ENCODE data around the gene KCND3.

Gene KCND3

DNA sequence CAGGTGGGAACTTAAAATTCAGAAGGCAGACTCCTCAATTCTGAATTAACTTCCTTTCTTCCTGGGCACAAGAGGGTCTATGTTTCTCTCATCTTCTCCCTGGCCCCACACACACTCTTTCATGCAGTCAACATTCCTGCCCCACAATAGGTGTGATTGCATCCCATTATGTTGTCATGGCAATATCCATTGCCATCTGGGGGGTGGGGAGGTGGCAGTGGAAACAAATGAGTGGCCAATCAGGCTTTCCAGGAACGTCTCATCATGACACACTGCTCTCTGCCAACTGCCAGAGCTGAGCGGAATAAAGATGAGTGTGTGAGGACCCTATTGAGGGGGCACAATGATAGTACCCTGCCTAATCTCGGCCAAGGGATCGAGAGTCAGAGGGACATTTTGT, 80.4 kb downstream of the KCND3 start:
- no peak for FAIRE-seq

DNA sequence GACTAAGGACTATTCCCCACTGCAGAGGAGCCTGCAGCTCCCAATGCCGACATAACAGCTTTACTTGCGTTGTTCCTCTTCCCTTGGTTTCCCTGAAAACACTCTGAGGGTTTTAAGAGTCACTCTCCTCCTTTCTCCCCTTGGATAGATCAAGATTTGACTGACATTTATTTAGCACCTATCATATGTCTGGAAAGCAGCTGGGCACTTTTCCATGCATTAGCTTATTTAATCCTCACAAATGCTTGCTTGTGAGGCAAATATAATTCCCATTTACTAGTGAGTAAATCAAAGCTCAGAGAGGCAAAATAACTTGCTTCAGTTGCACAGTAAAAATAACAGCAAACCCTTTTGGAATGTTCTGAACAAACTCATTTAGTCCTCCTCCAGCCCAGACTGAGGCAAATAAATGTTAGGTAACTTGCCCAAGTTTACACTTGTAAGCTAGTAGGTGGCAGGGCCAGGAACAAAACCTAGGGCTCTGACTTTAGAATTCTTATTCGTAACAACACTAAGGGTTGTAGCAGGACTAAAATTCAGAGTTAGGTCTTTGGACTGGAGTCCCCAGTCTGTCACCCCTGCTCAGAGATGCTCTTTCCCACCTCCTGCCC, 81.4 kb downstream of the KCND3 start:
- FAIRE-seq, result no peak

DNA sequence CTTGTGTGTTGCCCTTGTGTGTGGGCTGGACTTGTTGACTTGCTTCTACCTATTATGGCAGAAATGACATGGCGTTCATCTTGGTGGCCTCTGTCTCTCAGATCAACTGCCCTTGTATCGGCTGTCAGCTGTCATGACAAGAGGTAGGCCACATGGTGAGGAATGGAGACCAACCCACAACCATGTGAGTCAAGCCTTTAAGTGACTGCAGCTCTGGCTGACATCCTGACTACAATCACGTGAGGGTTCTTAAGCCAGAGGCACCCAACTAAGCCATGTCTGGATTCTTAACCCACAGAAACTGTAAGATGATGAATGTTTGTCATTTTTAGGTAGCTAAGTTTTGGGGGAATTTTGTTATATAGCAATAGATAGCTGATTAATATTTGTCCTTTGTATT, 82.1 kb downstream of the KCND3 start:
- no peak for FAIRE-seq

DNA sequence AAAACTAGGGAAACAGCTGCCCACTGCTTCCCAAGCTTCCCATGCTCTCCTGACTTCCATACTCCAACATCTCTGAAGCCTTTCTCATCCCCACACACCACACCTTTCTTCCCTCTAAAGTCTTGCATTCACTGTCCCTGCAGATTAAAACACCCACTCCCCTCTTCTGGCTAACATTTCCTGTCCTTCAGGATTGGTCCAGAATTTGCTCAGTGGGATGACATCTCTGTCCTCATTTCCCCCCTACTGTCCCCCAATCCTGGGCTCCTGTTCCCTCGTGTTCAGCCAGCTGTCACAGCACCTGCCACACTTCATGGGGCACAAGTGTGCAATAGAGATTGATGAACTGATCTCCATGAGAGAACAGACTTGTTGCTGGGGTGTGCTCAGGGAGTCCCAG, 82.7 kb downstream of the KCND3 start:
- FAIRE-seq, result no peak

DNA sequence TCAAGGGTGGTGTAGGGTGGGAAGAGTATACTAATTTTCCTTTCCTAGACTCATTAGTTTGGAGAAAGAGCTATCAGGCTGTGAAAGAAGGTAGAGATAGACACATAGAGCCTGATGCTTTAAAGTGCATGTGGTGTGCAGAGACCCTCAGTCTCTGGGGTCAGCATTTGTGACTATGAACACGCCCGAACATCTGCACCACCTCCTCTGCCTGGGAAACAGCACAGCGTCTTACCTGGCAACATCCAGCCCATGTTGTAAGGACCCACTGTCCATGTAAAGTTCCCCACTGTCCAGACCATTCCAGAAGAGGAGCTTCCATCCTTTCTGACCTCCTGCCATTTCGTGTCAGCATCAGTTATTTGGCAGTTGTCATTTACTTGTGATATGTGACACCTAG, 83.4 kb downstream of the KCND3 start:
- FAIRE-seq, result no peak

DNA sequence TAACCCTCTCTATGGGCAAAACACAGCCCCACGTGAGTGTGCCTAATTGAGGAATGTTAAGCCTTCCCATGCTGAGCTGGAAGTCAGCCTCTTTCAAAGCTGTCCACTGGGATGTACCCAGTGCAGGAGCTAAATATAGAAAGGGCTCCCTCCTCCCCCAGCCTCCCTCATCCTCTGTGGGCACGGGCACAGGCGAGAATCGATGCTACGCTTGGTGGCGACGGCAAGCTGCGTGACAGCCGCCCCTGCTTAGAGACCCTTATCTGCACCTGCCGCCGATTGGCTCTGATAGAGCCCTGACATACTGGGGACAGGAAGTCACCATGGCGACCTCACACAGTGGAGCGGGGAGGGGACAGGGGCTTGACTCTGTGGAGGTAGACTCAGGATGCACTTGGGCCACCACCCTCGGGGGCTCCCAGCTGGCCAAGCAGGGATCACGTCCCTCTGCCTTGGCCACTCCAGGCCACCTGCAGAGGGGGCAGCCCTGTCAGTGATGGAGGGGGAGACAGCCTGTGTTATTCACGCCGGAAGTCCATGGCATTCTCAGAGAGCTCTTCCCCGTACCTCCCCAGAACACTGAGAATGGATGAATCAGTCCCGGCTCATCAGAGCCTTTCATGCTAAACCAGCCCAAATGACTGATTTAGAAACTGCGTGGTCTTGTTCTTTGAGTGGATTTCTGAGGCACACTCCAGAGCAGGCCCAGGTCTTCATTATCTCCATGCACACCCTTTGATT, 84.8 kb downstream of the KCND3 start:
- no peak for FAIRE-seq

DNA sequence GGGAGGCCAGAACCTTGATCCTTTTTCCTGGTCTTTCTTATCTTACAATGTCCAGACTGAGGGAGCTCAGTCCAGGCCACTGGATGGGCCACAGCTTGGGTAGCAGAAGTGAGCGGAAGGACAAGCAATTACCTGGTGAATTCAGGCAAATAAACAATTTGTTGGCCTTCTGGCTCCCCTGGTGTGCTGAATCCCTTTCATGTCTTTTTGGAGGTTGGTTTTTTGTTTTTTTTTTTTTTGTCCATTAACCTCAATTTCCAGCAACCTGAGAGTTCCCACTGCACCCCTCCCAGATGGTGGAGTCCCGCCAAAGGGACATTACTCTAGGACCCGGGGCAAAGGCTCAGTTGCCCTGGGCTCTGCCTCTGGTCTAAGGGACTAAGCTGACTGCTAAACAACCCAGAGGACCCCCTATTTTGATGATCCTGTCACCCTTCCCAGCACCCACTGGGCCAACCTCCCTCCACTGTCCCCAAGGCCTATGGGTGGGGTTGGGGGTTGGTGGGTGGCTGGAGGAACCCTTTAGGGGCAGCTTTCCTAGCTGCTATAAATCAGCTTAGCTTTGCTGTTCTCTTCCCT, 85.5 kb downstream of the KCND3 start:
- FAIRE-seq, result no peak

DNA sequence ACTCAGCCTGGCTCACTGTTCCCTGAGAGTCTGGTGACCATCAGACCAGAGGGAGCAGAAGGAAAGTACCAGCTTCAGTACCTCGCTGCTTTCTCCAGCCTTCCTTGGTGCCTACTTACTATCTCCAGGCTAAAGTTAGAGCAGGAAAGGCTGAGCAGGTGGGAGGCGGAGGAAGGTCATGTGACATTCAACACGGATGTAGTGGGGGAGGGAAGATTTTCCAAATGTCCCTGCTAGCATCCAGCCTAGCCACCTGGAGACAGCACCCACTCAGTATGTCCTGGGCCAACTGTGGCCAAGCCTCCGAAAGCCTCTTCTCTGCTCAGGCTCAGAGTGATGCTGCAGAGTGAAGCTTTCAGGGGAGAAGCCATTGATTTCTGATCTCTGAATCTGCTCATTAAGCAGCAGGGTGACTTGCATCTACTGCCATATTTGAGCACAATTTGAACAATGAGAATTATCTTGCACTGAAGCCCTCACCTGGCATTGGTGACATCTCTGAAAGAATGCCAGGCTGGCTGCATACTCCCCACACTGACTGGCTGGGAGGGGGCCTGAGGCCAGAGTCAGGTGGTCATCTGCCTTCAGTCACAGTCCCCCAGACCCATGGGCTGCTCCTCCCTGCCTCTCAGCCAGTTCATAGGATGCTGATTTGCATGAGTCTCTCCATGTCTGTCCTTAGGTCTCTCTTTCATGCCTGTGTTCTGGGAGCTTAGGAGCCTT, 86.2 kb downstream of the KCND3 start:
- FAIRE-seq, result no peak

DNA sequence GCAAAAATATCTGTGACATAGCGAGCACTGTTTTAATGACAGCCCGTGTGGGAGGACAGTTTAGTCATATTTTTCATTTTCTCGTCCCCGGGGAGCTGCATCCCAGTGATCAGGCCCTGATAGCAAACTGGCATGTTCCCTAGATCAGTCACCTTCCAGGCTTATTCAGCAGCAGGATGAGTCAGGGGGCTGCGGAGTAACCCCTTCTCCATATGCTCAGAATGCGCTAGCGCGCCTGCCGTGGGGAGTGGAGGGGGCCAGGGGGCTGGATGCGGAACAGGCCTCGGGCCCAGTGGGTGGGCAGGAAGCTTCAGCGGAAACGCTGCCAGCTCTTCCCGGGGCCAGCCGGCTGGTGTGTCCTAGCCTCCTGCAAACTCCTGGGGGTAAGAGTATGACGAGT, 94.0 kb downstream of the KCND3 start:
- FAIRE-seq, result no peak

DNA sequence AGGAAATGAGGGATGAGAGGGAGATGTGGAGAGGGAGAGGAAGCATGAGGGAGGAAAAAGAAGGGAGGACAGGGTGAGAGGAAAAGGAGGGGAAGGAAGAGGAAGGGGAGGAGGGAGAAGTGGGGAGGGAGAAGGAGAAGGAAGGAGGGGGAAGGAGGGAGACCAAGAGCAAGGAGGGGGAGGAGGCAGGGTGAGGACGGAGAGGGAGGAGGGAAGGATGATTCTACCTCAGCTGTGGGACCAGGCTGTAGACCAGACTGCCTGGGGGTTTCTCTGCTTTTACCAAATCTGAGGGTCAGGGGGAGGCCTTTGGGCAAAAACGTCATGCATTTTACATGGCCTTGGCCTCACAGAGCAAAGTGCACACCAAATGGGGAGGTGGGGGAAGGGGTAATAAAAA, 94.5 kb downstream of the KCND3 start:
- no peak for FAIRE-seq

DNA sequence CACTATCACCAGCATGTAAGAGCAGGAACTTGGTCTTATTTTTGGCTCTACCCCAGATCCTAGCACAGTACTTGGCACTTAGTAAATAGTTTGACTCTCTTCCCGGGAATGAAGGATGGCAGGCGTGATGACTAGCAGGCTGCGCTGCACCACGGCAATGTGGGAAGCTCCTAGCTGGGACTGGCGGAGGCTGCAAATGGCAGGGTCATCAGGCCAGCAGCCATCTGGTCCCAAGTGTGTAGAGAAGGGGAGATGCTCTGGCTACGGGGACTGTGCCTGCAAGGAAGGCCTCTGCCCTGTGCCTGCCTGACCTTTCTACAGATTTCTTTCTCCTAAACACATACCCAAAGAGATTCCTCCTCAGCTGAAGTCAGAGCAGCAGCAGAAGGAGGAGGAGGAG, 95.0 kb downstream of the KCND3 start:
- no peak for FAIRE-seq

DNA sequence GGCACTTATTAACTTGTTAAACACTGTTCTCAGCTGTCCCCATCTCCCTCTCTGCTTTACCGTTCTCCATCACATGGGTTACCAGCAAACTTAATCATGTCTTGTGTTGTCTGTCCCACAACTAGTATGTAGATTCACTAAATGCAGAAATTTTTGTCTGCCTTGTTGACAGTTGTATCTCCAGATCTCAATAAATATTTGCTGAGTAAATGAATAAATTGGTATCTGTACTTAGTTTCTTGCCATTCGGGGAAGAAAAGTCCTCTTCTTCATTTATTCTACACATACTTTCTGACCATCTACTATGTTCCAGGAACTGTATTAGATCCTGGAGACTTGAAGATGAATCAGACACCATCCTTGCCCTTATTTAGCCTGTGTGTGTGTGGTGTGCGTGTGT, 97.9 kb downstream of the KCND3 start:
- no peak for FAIRE-seq

DNA sequence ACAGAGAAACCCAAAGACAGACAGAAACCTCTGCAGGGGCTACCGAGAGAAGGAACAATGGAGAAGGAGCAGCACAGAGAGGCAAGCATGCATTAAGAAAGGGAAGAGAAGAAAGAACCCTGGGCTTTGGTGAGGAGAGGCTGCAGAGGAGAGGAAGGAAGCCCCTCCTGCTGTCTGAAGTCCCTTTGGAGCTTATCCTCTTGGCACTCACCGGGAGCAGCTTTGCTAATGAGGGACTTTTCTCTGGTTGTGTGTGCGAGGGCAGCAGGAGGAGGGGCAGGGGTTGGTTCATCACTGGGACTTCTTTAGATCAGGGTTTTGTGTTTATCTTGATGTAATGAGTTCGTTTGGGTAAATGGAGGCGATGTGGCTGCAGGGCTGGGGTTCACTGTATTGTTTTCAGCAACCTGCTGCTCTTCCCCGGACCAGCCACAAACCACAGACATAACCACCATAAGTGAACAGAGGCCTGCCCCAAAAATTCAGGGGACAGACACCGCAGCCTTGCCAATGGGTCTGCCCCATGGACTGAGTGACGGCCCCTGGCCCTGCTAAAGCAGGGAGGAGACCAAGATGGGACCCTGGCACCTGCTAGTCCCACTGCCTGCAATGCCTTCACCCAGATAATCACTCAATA, 100.6 kb downstream of the KCND3 start:
- no peak for FAIRE-seq

DNA sequence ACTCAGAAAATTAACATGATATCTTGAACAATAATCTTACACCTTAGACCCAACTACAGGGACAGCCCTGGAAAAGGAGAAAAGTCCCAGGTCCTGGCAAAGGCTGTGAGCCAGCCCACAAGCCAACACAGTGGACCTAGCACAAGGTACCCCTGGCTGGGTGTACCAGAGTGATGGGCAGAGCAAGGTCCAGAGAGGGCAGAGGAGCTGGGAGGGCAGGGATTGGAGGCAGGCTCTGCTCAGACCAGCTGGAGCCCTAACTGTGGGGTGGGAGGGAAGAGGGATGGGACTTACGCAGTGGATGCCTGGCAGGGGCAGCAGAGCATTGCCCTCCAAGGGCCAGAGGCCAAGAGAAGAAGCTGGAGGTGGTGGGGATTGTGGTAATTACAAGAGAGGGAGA, 101.6 kb downstream of the KCND3 start:
- FAIRE-seq, result no peak

DNA sequence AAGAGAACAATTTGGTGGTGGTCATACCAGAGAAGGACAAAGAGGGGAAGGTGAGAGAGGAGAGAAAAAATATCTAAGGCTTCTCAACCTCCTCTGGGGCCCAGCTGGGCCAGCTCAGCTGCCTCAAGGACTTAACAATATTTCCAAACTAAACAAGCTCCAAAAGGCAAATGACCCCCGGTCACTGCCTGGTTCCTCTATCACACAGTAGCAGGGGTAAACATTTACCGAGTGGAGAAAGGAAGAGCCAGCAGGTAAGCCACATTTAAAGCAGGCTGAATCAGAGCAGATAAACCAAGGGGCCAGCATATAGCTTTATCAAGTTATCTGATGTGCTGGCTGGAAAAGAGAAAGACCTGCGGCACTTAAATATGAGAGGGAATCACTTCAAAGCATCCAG, 102.1 kb downstream of the KCND3 start:
- no peak for FAIRE-seq

DNA sequence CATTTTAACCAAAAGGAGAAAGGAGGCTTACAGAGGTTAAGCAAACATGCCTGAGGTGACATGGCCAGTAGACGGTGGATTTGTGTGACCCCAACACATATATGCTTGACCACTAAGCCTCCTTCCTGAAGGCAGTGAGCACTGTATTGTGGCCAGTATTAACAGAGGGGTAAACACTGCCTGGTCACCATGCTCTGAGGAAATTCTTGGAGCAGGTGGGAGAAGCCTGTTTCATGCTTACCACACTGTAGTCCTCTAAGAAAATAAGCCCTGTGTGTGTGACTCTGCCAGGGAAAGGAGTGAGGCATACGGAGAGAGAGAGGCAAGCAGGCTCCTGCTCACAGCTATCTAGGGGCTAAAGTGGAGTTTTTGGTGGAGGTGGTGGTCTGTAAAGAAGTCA, 102.7 kb downstream of the KCND3 start:
- FAIRE-seq, result no peak

DNA sequence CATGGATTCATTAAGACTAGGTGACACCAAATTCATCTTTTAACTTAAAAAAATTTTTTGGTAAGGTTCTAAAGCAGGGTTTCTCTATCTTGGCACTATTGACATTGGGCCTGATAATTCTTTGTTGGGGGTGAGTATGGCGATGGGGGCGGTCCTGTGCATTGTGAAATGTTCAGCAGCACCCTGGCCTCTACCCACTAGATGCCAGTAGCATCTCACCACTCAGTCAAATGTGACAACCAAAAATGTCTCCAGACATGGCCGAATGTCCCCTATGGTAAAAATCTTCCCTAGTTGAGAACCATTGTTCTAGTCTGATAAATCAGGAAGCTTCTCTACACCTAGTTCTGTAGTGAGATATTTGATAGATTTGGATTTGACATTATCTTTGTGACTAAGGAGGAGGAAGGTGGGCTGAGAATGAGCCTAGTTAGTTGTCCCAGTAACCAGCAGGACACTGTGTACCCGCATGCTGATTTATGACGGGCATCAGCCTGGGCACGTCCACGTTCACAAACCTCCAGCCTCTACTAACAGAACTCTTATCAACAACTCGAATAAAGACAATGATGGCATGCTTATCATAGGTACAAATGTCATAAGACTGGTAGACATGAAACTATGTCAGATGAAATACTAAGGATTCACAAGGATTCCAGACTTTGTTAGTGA, 104.6 kb downstream of the KCND3 start:
- no peak for FAIRE-seq

DNA sequence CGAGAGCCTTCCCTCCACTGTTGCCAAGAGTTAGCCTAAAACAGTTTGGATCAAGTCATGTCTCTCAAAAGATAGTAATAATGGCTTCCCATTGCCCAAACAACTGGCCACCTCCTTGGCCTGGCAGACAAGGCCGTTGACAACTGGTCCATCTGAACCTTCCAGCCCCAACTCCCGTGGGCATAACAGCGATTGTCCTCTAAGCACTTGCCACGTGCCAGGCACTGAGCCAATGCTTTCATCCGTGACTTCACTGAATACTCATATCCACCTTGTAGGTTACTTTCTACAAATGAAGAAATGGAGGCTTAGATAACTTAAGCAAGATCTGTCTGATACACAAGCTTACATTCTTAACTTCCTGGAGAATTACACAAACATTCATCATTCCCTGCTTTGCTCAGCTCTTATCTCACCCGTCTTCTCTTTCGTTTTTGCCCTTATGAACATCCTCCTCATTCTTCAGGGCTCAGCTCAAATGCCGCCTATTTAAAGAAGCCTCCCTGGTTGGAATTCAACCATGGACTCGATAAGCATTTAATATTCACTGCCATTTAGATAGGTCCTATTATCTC, 106.4 kb downstream of the KCND3 start:
- no peak for FAIRE-seq

DNA sequence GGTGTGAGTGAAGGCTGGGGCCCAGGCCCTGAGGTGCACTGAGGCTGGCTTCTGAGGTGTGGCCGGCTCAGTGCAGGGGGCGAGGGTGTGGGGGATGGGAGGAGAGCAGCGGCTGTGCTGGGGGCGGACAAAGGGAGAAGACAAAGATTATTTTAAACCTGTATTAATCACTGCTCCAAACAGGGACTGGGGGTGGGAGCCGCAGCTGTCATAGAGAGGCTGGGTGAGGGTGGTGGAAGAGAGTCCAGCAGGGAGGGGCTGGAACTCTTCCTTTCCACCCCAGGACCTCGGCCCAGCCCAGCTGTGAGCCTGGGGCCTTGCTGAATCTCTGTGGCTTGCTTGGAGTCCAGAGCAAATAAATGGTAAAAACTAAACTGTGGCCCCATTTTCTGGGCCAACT, 106.9 kb downstream of the KCND3 start:
- no peak for FAIRE-seq

DNA sequence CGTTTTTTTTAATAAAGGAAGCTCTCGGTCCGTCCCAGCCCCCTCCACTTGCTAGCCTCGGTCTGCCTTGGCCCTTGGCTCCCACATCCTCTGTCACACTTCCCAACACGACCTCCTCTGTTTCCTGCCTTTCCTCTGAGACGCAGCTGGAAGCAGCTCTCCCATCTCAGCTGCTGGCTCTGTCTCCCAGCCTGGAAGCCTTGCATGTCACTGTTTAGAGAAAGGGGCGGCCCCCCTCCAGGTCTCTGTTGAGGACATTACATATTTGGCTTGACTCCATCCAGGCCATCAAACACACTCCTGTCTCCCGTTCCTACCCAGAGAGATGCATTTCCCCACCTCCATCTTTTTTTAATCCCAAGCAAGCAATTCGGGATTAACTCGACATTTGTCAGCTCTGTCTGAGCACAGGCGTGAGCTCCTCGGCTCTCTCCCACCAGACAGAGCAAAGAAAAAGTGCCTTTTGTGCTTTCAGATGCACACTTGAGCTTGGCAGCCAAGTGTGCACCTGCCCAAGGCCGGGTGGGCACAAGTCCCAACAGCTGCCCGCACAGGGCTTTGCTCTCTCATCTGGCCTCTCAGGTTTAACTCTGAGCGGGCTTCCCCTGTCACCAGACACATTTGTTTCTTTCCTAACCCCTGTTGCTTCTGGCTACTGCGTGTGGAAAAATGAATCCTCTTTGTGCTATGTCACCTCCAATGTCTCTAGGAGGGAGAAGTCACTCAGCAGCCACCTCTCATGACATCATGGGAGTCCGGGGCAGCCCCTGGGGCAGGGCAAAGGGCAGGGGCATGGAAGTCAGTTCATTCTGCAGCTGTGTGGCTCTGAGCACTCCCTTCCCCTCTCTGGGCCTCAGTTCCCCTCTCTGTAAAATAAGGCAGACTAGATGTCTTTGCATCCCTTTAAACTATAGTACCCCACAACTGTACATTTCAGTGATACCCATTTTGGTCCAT, 108.3 kb downstream of the KCND3 start:
- no peak for FAIRE-seq

DNA sequence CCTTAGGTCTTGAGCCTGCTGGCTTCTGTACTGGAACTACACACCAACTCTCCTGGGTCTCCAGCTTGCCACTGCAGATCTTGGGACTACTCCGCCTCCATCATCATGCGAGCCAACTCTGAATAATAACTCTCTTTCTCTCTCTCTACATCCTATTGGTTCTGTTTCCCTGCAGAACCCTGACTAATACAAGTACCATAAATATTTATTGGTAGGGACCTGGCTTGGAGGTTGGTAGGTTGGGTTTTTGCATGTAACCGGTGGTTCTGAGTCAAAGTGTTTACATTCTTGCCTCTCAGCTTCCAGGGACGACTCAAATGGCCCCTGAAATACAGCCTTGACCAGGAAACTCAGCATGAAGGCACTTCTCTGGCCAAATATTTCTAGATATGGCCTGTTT, 110.4 kb downstream of the KCND3 start:
- FAIRE-seq, result no peak

Data from colon (tissue), 2 donors.